NCI-H1930 (cell line): ENCODE measurements around the gene LFNG.
"Not testable (repeated sequence)": the region's sequence is repeated elsewhere in the genome, so short reads cannot be mapped to it uniquely, and the experiment has no call there.

Source experiments
- DNase-seq, 2 experiments: peaks; one replicate each; lab custom pipeline; 2025; lab: John Stamatoyannopoulos, UW

Gene LFNG

GRCh38 chr7:2545746-2546425, 26.3 kb downstream of the LFNG start:
- DNase-seq = no peak

GRCh38 chr7:2546776-2547586, 27.4 kb downstream of the LFNG start:
- DNase-seq = no peak

GRCh38 chr7:2551418-2551817, 31.8 kb downstream of the LFNG start:
- no peak for DNase-seq

DNA sequence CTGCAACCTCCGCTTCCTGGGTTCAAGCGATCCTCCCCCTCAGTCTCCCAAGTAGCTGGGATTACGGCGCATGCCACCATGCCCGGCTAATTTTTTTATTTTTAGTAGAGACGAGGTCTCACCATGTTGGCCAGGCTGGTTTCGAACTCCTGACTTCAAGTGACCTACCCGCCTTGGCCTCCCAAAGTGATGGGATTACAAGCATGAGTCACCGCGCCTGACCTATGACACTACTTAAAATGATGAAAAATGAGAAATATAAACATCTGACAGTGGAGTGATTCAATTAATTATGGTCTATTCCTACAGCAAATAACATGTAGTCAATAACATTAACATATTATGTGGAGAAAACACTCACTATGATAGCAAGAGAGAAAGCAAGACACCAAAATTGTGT, 33.5 kb downstream of the LFNG start:
- no peak for DNase-seq

DNA sequence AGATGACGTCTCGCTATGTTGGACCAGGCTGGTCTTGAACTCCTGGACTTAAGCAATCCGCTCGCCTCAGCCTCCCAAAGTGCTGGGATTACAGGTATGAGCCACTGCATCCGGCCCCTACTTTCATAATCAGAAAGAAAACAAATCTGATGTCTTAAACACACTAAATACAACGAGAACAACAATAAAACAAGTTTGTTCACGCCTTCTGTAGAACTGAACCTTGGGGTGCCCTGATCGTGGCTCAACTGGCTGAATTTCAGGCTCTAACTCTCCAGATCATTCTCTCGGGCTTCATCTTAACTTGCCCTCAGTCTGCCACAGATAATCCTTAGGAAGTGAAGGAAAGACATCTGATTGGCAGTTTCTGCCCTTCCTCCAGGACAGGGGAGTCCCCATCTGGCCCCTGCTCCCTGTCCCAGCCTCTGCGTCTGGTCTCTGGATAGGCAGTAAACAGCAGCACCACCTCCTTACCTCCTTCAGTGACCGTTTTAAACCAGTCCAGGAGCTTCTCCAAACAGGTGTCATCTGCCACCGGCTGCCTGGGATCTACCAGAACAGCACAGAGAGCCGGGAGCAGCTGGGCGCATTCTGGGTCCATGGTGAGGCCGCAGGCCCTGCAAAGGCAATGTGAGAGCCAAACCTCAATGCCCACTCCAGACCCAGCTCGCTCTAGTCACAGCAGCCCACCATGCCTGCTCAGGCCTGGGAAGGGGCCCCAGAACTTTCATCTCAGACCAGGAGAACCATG, 34.4 kb downstream of the LFNG start:
- DNase-seq = no peak

DNA sequence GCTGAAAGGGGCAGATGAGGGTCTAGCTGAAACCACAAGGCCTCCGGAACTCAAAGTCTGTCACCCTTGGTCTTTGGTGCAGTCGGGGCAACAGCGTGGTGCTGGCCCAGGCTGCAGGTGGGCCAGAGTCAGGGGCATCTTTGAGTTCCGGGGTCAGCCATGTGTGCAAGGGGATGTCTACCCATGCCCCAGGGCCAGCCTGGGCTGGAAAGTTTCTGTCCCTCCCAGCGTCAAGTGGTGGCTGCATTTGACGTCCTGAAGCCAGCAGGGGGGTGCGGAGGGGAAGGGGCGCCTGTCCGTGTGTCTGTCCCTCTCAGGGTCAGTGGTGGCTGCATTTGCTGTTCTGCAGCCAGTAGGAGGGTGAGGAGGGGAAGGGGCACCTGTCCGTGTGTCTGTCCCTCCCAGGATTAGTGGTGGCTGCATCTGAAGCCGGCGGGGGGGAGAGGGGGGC, 35.1 kb downstream of the LFNG start:
- DNase-seq = no peak

DNA sequence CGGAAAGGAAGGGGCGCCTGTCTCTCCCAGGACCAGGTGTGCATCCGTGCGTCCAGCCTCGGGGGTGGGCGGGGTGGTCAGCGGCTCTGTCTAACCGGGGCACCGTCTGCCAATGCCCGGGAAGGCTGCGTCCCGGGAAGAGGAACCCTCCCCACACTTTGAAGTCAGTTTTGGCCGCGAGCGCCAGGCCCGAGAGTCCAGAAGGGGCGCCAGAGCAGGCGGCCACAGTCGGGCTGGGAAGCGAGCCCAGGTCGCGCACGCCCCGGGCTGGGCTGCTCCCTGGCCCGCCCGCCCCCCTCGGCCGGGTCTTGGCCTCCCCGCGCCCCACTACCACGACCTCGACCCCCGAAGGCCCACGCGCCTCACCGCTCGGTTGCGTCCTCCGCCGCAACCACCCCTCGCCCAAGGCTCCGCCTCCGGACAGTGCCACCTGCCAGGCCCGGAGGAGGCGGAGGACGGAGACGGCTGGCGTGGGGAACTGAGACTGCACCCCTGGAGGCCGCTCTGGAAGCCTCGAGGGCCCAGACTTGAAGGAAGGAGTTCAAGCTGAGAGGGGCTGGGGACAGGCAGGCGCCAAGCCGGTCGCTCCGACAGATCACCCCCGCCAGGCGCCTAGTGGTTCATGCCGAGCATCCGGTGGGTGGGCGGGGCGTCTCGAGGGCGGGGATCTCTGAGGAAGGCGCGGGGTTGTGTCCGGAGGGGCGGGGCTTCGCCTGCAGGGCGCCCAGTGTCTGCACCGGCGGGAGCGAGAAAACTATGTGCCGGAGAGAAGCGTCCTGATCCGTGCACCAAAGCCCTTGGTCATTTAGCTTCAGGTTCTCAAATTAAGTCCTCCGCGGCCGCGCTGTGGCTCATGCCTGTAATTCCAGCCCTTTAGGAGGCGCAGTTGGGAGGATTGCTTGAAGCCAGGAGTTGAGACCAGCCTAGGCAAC, 35.8 kb downstream of the LFNG start, which contains the start of gene BRAT1:
Gene BRAT1, minus strand, starts transcription at position 404 of the 932 bp plus-strand sequence. CDS start 1,093 bp downstream, outside the sequence.
- peak; percentile 83 to 89 for DNase-seq

DNA sequence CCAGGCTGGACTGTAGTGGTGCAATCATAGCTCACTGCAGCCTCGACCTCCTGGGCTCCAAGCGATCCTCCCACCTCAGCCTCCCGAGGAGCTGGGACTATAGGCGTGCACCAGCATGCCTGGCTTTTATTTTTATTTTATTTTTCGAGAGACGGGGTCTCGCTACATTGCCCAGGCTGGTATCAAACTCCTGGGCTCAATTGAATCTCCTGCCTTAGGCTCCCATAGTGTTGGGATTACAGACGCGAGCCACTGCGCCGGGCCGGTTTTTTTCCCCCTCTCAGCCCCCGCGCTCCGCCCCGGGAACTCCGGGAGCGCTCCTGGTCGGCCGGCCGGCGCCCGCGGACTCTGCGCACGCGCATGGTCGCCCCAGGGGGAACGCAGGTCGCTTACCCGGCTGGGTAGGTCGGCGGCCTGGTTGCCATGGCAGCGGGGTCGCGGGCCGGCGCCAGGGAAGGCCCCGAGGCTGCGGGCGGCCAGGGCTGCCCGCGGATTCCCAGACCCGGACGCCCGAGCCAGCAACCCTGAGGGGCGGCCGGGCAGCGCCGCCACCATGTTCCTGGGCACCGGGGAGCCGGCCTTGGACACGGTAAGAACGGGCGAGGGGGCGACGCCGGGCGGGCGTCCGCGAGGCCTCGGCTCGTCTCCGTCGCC, 39.2 kb downstream of the LFNG start, which contains the start of gene IQCE:
Gene IQCE, plus strand, starts transcription at position 351 of the 654 bp plus-strand sequence. Its CDS starts 203 bp downstream, at position 554.
- DNase-seq = peak; percentile 81 to 90

DNA sequence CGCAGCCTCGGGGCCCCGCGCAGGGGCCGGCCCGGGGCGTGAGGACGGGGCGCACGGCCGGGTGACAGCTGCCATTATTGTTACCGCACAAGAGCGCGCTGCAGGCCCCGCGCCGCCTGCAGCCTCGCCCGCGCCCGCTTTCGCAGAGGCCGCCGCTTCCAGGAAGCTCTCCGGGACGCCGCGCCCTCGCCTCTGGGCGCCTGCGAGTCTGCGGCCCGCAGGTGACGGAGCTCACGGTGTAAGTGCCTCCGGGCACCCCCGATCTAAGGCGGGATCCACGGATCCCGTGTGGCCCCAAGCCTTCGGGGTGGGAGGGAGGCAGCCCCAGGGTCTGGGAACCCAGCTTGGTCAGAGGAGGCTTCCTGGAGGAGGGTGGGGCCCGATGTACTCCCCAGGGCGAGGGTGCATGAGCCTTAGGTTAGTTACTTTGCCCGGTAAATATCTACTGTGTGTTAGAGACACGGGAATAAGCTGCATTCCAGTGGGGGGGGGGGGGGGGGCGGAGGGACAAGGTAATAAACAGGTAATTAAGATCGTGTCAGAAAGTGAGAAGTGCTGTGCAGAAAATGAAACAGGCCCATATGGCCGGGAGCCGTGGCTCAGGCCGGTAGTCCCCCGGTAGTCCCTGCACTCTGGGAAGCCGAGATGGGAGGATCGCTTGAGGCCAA, 39.8 kb downstream of the LFNG start:
- no peak for DNase-seq

DNA sequence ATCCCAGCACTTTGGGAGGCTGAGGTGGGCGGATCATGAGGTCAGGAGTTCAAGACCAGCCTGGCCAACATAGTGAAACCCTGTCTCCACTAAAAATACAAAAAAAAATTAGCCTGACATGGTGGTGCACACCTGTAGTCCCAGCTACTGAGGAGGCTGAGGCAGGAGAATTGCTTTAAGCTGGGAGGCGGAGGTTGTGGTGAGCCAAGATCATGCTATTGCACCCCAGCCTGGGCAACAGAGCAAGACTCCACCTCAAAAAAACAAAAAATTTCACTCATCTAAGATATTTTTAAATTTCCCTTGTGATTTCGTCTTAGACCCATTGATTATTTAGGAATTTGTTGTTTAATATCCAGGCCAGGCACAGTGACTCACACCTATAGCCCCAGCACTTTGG, 44.4 kb downstream of the LFNG start:
- not testable (repeated sequence) for DNase-seq

DNA sequence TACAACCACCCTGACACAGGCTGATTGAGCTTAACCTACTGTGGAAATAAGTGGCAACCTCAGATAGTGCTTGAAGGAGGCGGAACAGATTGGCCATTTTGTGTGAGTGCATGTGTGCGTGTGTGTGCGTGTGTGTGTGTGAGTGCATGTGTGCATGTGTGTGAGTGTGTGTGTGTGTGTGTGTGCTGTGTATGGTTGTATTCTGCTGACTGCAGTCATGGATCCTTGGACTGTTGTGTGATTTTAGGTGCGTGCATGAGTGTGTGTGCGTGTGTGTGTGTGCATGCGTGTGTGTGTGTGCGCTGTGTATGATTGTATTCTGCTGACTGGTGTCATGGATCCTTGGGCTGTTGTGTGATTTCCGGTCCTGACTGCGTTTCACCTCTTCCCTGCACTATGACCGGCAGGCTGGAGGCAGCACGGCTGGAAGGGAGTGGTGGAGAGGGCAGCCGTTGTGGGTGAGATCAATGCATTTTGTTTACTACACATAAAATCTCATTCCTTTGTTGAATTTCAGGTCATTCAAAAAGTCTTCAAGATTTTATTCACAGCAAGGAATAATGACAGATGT, 45.5 kb downstream of the LFNG start:
- DNase-seq = no peak

DNA sequence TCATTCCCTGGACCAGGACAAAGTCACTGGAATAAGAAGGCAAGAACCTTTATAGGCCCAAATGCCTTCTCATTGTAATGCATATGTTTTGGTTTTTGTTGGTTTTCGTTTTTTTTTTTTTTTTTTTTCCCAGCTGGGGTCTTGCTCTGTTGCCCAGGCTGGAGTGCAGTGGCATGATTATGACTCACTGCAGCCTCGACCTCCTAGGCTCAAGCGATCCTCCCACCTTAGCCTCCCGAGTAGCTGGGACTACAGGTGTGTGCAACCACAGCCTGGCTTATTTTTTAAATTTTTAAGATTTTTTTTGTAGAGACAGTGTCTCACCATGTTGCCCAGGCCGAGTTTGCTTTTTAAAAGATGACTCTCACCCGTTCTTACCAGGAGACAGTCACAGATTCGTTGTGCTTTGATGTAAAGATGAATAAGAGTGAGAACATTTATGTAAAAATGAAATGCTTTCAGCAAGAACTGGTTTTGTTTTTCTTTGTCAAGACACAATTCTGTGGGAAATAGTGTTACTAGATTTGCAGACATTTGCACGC, 46.8 kb downstream of the LFNG start:
- no peak for DNase-seq

GRCh38 chr7:2566890-2567678, 47.5 kb downstream of the LFNG start:
- no peak for DNase-seq

DNA sequence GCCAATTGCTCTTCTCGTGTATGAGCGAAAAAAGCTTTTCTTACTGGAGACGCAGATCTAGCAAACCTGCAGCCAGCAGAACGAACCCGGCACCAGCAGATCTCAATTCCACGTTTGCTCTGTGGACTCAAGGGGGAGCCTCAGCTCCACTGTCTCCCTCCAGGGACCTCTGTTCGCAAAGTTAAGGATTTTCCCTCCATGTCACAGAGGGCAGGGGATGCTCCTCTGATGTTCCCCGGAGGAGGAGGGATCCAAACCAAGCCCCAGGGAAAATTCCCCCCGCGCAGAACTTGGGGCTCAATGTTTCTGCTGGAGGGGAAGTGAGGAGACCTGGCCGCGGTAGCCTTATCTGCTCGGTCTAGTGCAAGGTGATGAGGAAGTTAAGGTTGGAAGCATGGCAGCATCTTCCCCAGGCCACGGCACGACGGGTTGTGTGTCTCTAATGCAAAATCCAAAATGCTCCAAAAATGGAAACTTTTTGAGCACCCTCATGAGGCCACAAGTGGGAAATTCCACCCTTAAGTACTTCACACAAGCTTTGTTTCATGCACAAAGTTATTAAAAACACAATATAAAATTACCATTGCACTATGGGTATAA, 48.2 kb downstream of the LFNG start:
- DNase-seq = no peak

DNA sequence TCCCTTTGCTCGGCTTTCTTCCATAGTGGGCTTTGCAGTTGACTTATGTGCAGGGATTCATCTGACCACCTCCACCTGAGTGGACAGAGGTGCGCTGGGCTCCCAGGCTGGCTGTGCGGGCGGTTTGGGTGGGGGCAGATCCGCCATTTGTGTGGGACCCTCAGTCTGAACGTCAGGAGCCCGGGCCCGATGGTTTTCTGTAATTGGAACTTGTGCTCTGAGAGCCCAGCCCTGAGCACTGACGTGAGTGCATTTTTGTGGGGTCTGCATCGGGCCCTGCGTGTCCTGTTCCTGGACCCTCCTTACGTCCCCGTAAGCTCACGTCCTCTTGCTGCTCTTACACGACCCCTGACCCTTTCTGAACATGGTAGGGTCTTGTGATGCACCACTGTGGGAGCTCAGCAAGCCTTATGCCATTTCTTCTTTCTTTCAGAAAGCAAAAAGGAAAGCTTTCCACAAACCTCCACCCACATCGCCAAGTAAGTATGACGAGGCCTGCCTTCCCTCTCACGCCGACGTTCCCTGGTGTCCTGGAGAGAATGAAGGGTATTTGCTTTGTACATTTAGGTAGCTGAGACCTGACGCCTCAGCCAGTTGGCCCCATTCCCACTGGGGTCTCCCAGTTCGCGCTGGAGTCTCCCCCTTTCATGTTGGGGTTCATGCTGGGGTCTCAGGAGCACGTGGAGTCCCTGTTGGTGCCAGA, 49.1 kb downstream of the LFNG start:
- DNase-seq = no peak

DNA sequence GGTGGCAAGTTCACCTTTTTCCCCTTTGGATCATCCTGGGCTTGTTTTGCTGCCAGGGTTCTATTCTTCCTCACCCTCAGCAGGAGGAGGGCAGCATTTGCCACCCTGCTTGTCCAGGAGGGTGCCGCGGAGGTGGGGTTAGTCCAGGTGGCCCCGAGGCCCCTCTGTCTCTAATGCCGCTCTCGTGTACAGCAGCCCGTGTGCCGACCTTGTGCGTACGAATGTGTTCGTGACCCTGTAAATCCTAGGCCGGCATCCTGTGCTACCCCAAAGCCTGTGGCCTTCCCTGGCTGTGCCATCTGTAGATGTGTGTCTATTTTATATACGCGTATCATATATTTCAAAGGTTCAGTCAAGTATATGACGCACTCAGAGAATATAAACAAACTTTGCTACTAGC, 49.8 kb downstream of the LFNG start:
- DNase-seq = no peak

GRCh38 chr7:2570021-2570420, 50.4 kb downstream of the LFNG start:
- DNase-seq = no peak

DNA sequence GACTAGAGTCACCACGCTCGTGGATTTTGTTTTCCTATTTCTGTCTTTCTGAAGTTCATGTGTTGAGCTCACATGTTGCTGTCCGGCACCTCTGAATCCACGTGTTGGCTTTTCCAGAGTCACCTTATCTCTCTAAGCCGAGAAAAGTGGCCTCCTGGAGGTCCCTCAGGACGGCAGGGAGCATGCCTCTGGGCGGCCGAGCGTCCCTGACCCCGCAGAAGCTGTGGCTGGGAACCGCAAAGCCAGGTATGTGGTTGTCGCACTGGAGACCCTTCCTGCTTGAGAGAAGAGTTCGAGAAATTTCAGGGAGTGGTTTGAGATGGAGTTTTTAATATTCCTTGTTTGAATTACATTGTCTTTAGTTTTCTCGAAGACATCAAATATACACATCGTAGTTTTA, 51.8 kb downstream of the LFNG start:
- DNase-seq = no peak
